Measurements from ENCODE around the gene MBD3L4.
"Not testable (repeated sequence)": the region's sequence is repeated elsewhere in the genome, so short reads cannot be mapped to it uniquely, and the experiment has no call there.

MBD3L4 gene

DNA sequence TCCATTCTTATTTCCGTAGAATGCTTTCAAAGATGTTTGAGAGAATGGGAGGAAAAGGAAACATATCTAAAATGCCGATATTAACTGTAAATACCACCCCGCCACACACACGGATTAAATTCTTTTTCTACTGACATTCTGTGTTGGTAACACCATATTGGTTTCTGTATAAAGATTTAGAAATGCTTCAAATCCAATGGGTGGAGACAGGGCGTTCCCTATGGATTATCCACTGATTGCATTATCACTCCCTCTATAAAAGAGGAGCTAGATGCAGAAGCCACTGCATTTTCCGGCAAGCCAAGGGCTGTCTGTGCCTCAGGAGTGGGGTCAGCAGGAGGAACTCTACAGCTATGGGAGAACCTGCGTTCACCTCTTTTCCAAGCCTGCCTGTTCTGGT is 9.0 kb upstream of the MBD3L4 start, which contains the start of gene MBD3L2:
TSS of gene MBD3L2 (plus strand) at position 301 of the 400 bp plus-strand sequence. CDS start at position 354, 53 bp downstream.
- DNase-seq: not testable (repeated sequence)

GRCh38 chr19:7041563-7041962 is 1.6 kb upstream of the MBD3L4 start:
- DNase-seq: not testable (repeated sequence)

DNA sequence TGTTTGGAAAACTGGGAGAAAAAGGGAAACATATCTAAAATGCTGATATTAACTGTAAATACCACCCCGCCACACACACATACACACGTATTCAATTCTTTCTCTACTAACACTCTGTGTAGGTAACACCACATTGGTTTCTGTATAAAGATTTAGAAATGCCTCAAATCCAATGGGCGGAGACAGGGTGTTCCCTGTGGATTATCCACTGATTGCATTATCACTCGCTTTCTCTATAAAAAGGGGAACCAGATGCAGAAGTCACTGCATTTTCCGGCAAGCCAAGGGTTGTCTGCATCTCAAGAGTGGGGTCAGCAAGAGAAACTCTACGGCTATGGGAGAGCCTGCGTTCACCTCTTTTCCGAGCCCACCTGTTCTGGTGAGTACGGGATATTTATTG is 9.7 kb downstream of the MBD3L4 start, which contains the start of gene MBD3L5:
TSS of gene MBD3L5 (plus strand) at position 301 of the 400 bp plus-strand sequence. CDS start at position 335, 34 bp downstream.
- not testable (repeated sequence) for DNase-seq

- not testable (repeated sequence) for DNase-seq
Measured at GRCh38 chr19:7028790-7029189, 11.2 kb downstream of the MBD3L4 start.

GRCh38 chr19:7021331-7021730 is 18.6 kb downstream of the MBD3L4 start, which contains the start of gene MBD3L2B:
Gene MBD3L2B, minus strand, starts transcription at chr19:7021431. Its CDS starts 34 bp downstream, at chr19:7021397.
- DNase-seq: not testable (repeated sequence)

DNA sequence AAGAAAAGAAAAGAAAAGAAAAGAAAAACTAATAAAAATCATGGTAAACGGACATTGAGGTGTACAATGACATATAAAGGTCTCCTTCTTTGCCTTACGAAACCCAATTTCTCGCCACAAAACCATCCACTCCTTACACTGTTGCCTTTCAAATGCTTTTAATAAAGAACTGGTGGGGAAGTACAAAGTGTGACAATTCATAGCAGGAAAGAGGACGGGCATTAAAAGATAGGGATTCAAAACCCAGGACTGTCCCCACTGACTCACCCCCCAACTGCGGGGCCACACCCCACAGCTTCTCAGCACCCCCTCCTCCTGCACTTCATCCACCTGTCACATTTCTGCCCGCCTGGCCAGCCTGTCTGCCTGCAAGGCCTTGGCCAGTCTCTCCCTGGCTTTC is 21.2 kb downstream of the MBD3L4 start:
- DNase-seq: no peak

DNA sequence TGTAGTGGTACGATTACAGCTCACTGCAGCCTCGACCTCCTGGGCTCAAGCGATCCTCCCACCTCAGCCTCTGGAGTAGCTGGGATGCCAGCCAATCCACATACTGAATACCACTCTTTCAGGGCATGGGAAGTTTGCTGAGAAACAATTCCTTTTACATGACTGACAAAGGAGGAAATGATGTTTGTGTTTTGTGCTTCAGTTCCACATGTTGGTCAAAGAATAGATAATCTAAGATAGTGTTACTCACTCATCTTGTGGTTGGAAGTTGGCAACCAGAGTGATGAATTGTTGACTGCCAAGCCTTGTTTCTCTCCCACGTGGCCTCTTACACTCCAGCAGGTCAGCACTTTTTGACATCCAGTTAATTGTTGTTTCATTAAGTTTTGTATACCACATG is 26.3 kb downstream of the MBD3L4 start:
- no peak for DNase-seq

- no peak for DNase-seq
Measured at GRCh38 chr19:7010722-7011593, 29.0 kb downstream of the MBD3L4 start.

GRCh38 chr19:7007859-7008258 is 32.1 kb downstream of the MBD3L4 start:
- DNase-seq: no peak

DNA sequence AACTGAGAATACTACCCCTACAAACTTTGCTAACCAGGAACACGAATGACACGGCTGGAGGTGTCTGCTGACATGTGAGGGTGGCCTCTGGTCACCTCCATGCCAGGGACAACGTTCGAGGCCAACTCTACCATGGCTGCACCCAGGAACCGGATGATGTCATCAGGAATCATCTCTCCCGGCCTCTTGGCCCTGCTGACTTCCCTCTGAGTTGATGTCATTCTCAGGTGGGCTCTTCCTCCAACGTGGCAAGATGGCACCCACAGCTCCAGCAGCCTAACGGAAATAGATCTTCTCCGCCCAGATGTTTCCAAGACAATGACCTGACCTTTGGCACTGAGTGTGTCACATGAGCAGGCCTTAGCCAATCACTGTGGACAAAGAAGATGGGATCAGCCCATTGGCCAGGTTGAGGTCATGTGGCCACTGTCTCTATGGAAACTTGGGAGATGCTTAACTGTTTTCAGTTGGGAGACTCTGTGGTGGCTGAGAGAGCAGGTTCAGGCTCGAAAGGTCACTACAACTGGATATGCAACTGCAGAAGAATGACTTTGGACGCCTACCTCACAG is 33.8 kb downstream of the MBD3L4 start:
- DNase-seq: no peak

DNA sequence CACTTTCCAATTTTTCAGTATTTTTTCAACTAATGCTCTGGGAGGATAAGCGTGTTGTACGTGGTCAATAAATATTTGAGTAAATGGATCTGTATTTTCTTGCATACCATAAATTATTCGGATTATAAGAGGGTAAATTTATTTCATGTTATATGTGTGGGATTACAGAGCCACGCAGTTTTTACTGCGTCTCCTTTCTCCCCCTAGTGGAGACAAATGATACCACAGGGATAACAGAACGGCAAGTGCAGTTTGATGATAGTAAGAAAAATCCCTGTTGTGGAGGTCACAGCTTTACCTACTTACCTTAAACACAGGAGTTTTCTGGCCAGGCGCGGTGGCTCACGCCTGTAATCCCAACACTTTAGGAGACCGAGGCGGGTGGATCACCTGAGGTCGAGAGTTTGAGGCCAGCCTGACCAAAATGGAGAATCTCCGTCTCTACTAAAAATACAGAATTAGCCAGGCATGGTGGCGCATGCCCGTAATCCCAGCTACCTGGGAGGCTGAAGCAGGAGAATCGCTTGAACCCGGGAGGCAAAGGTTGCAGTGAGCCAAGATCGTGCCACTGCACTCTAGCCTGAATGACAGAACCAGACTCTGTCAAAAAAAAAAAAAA is 35.6 kb downstream of the MBD3L4 start:
- peak; percentile 2 for DNase-seq

GRCh38 chr19:7000816-7001215 is 39.2 kb downstream of the MBD3L4 start:
- DNase-seq: no peak

GRCh38 chr19:7000333-7000732 is 39.6 kb downstream of the MBD3L4 start:
- no peak for DNase-seq

- DNase-seq: no peak
Measured at GRCh38 chr19:6999933-7000332, 40.0 kb downstream of the MBD3L4 start.

- no peak for DNase-seq
Measured at GRCh38 chr19:6997679-6998445, 42.1 kb downstream of the MBD3L4 start.

DNA sequence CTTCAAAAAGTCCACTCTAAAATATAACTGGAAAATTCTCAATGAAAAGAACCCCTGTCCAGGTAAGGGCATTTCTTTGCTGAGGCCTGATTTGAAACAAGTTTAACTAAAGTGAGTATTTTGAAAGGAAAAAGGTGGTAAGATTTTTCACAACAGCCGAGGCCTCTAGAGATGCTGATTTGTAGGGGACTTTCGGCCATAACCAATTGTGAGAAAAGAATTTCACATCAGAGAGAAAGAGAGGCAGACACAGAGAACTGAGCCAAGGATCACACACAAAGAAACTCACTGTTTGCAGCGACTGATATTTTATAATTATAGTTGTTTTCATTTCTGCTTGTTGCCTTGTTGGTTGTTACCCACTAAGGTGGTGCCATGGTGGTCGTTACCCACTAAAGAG is 43.2 kb downstream of the MBD3L4 start:
- DNase-seq: no peak

- no peak for DNase-seq
Measured at GRCh38 chr19:6995054-6995453, 44.9 kb downstream of the MBD3L4 start.

DNA sequence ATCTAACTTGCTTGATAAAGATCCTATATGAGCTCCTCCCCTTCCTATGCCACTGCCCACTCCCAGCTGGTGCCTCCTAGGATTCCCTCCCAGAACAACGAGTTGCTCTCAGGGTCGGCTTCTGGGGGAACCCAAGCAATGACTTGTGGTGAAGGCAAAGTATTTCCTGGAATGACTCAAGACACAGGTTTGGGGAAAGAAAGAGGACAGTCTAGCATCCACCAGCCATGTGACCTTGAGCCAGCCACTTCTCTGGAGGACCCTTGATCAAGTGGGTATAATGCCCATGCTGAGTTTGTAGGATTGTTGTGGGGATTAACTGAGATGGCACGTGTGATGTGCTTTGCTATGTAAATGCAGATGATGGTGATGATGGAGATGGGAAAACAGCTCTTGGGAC is 51.7 kb downstream of the MBD3L4 start:
- DNase-seq: no peak

GRCh38 chr19:6987850-6988249 is 52.1 kb downstream of the MBD3L4 start:
- no peak for DNase-seq
